Measurements from ENCODE around the gene MDFI. TPM values are rescaled to one million over a fixed set of nuclear protein-coding genes. Genes with fewer than 3 reads are reported as not detected.
"Not testable (repeated sequence)": the region's sequence is repeated elsewhere in the genome, so short reads cannot be mapped to it uniquely, and the experiment has no call there.

Gene MDFI
- polyA plus RNA-seq, 1 donor from 2014 or later, result not detected

- Mint-ChIP-seq H3K9me3 (peaks cover 1 to 8% (median 7%) of the 10 kb centered on the region in 3 donors), H3K27me3 (peaks cover 5% of the 10 kb centered on the region), H3K4me1 (no peaks in the 10 kb centered on the region), H3K4me3 (no peak overlapping the region), H3K36me3 (no peaks in the 10 kb centered on the region), H3K27ac (peak overlapping the region in 1 of 3 donors; percentile 63)
Observed at GRCh38 chr6:41618598-41618997, 19.7 kb upstream of the MDFI start.

GRCh38 chr6:41619193-41619592 is 19.1 kb upstream of the MDFI start:
- H3K27ac Mint-ChIP-seq, H3K27me3 Mint-ChIP-seq, H3K9me3 Mint-ChIP-seq: not testable (repeated sequence)

GRCh38 chr6:41621367-41621766 is 16.9 kb upstream of the MDFI start:
- Mint-ChIP-seq H3K4me1 (peaks cover 0 to 4% (median 2%) of the 10 kb centered on the region in 3 donors), H3K4me3 (no peak overlapping the region), H3K9me3 (peaks cover 1 to 8% (median 7%) of the 10 kb centered on the region in 3 donors), H3K27ac (no peak overlapping the region), H3K36me3 (no peaks in the 10 kb centered on the region), H3K27me3 (peaks cover 2% of the 10 kb centered on the region)

More at GRCh38 chr6:41619193-41619592, 19.1 kb upstream of the MDFI start:
- not testable (repeated sequence) for H3K36me3 Mint-ChIP-seq, H3K4me3 Mint-ChIP-seq, H3K4me1 Mint-ChIP-seq

- Mint-ChIP-seq H3K36me3 (no peaks in the 10 kb centered on the region), H3K4me1 (peaks cover 0 to 4% (median 2%) of the 10 kb centered on the region in 3 donors), H3K9me3 (peaks cover 1 to 8% (median 7%) of the 10 kb centered on the region in 3 donors), H3K27ac (no peak overlapping the region), H3K27me3 (peaks cover 2% of the 10 kb centered on the region), H3K4me3 (no peak overlapping the region)
Observed at GRCh38 chr6:41621802-41622201, 16.5 kb upstream of the MDFI start.

GRCh38 chr6:41622206-41622988 is 15.9 kb upstream of the MDFI start:
- Mint-ChIP-seq H3K9me3 (peaks cover 1 to 8% (median 7%) of the 10 kb centered on the region in 3 donors), H3K27ac (no peak overlapping the region), H3K27me3 (peaks cover 2% of the 10 kb centered on the region), H3K36me3 (no peaks in the 10 kb centered on the region), H3K4me3 (no peak overlapping the region), H3K4me1 (peaks cover 0 to 4% (median 2%) of the 10 kb centered on the region in 3 donors)

GRCh38 chr6:41623330-41623729 is 14.9 kb upstream of the MDFI start:
- Mint-ChIP-seq H3K27me3 (peaks cover 3% of the 10 kb centered on the region), H3K4me1 (peaks cover 0 to 4% (median 2%) of the 10 kb centered on the region in 3 donors), H3K36me3 (no peaks in the 10 kb centered on the region), H3K27ac (no peak overlapping the region), H3K9me3 (peaks cover 1 to 8% (median 7%) of the 10 kb centered on the region in 3 donors), H3K4me3 (no peak overlapping the region)

GRCh38 chr6:41624621-41625380 is 13.5 kb upstream of the MDFI start:
- Mint-ChIP-seq H3K9me3 (peaks cover 1 to 8% (median 7%) of the 10 kb centered on the region in 3 donors), H3K4me1 (peaks cover 0 to 4% (median 2%) of the 10 kb centered on the region in 3 donors), H3K27me3 (peaks cover 5% of the 10 kb centered on the region), H3K4me3 (no peak overlapping the region), H3K36me3 (no peaks in the 10 kb centered on the region), H3K27ac (no peak overlapping the region)

- Mint-ChIP-seq H3K27ac (no peak overlapping the region), H3K4me1 (peaks cover 0 to 4% (median 2%) of the 10 kb centered on the region in 3 donors), H3K36me3 (no peaks in the 10 kb centered on the region), H3K4me3 (no peak overlapping the region), H3K9me3 (peaks cover 0 to 8% (median 7%) of the 10 kb centered on the region in 3 donors), H3K27me3 (peaks cover 5% of the 10 kb centered on the region)
Observed at GRCh38 chr6:41625442-41625841, 12.8 kb upstream of the MDFI start.

- Mint-ChIP-seq H3K27ac (no peak overlapping the region), H3K4me1 (peaks cover 0 to 4% (median 2%) of the 10 kb centered on the region in 3 donors), H3K9me3 (peaks cover 0 to 8% (median 7%) of the 10 kb centered on the region in 3 donors), H3K4me3 (no peak overlapping the region), H3K27me3 (peaks cover 7% of the 10 kb centered on the region), H3K36me3 (no peaks in the 10 kb centered on the region)
Observed at GRCh38 chr6:41626022-41626421, 12.2 kb upstream of the MDFI start.

- H3K27me3 Mint-ChIP-seq, result peaks cover 10% of the 10 kb centered on the region
- no peaks in the 10 kb centered on the region for H3K36me3 Mint-ChIP-seq
- peaks cover 0 to 4% (median 2%) of the 10 kb centered on the region in 3 donors for H3K4me1 Mint-ChIP-seq
- H3K9me3 Mint-ChIP-seq, result peaks cover 0 to 5% (median under 1%) of the 10 kb centered on the region in 3 donors
- H3K27ac Mint-ChIP-seq, result no peak overlapping the region
- no peak overlapping the region for H3K4me3 Mint-ChIP-seq
Observed at GRCh38 chr6:41626917-41627316, 11.4 kb upstream of the MDFI start.

- H3K36me3 Mint-ChIP-seq, result no peaks in the 10 kb centered on the region
- H3K4me3 Mint-ChIP-seq, result no peak overlapping the region
Observed at GRCh38 chr6:41629128-41629527, 9.1 kb upstream of the MDFI start.

GRCh38 chr6:41630069-41630468 is 8.2 kb upstream of the MDFI start:
- Mint-ChIP-seq H3K9me3 (no peaks in the 10 kb centered on the region), H3K27me3 (peaks cover 21% of the 10 kb centered on the region), H3K4me1 (peaks cover 0 to 4% (median 2%) of the 10 kb centered on the region in 3 donors), H3K27ac (no peak overlapping the region), H3K36me3 (no peaks in the 10 kb centered on the region), H3K4me3 (no peak overlapping the region)

More at GRCh38 chr6:41629128-41629527, 9.1 kb upstream of the MDFI start:
- Mint-ChIP-seq H3K27me3 (peaks cover 15% of the 10 kb centered on the region), H3K27ac (peak overlapping the region in 1 of 3 donors; percentile 63), H3K4me1 (peaks cover 0 to 4% (median 2%) of the 10 kb centered on the region in 3 donors), H3K9me3 (no peaks in the 10 kb centered on the region)

GRCh38 chr6:41630946-41631345 is 7.3 kb upstream of the MDFI start:
- Mint-ChIP-seq H3K27me3 (peaks cover 29% of the 10 kb centered on the region), H3K4me3 (no peak overlapping the region), H3K4me1 (no peaks in the 10 kb centered on the region), H3K27ac (no peak overlapping the region), H3K36me3 (no peaks in the 10 kb centered on the region), H3K9me3 (no peaks in the 10 kb centered on the region)

- Mint-ChIP-seq H3K4me1 (peaks cover 3 to 5% (median 4%) of the 10 kb centered on the region in 3 donors), H3K27ac (no peak overlapping the region), H3K36me3 (no peaks in the 10 kb centered on the region), H3K9me3 (no peaks in the 10 kb centered on the region), H3K27me3 (peaks cover 42% of the 10 kb centered on the region), H3K4me3 (no peak overlapping the region)
Observed at GRCh38 chr6:41633056-41633634, 5.1 kb upstream of the MDFI start.

GRCh38 chr6:41634657-41635056 is 3.6 kb upstream of the MDFI start:
- Mint-ChIP-seq H3K9me3 (no peaks in the 10 kb centered on the region), H3K27ac (no peak overlapping the region), H3K4me3 (no peak overlapping the region), H3K36me3 (no peaks in the 10 kb centered on the region), H3K27me3 (peaks cover 50% of the 10 kb centered on the region), H3K4me1 (peaks cover 3 to 5% (median 4%) of the 10 kb centered on the region in 3 donors)

All from IgD-negative memory B cell (primary cell).